ENCODE data around the gene EIF4G1.

GRCh38 chr3:184315543-184315867 is 1.1 kb downstream of the EIF4G1 start:
- TF ChIP-seq CTCF (IDR thresholded peaks at IDR 0.05; ENCODE audit: borderline replicate concordance, extremely low read depth, low read length, poor library complexity, severe bottlenecking), result no peak
- TF ChIP-seq EZH2 (IDR thresholded peaks at IDR 0.05; ENCODE audit: borderline replicate concordance, low read depth, low read length, severe bottlenecking), result no peak

Measured in DND-41 (cell line).